Neural cell (in vitro differentiated cells): ENCODE data around the gene LENG9. TPM values are rescaled to one million over a fixed set of nuclear protein-coding genes. Genes with fewer than 3 reads are reported as not detected.
A peak's percentile ranks its signal among the peaks of the same experiment; 100 is the strongest.

Experiments used
- H2AFZ ChIP-seq: fragments of 200-600, 300-800 bp; sonication (generic), shearing (Covaris generic); 2 replicates; pipeline ENCODE4 v1.6.0; 2014; ENCODE audit warnings: low read depth, mild to moderate bottlenecking, antibody characterized with exemption, low read length, moderate library complexity
- H3F3A ChIP-seq: fragments of 200-600 bp; shearing (Covaris generic); 2 replicates; pipeline ENCODE4 v1.6.1; 2016; ENCODE audit warnings: mild to moderate bottlenecking, moderate library complexity, mixed read lengths, antibody characterized with exemption, low read length; ENCODE audit not compliant: insufficient read depth, poor library complexity, severe bottlenecking
- H3K27ac ChIP-seq: fragments of 200-600, 300-800 bp; sonication (generic), shearing (Covaris generic); 2 replicates; pipeline ENCODE4 v1.5.1; 2014; ENCODE audit warnings: mild to moderate bottlenecking, low read length, moderate library complexity
- H3K27me3 ChIP-seq: fragments of 300-800, 200-600 bp; sonication (generic), shearing (Covaris generic); 2 replicates; pipeline ENCODE4 v1.6.0; 2014; ENCODE audit warnings: mild to moderate bottlenecking, low read depth, low read length, moderate library complexity; ENCODE audit not compliant: insufficient read depth
- H3K36me3 ChIP-seq: fragments of 300-800, 200-600 bp; sonication (generic), shearing (Covaris generic); 2 replicates; pipeline ENCODE4 v1.5.1; 2014; ENCODE audit warnings: mild to moderate bottlenecking, antibody characterized with exemption, low read length, moderate library complexity; ENCODE audit not compliant: insufficient read depth
- H3K4me2 ChIP-seq: fragments of 300-800, 200-600 bp; sonication (generic), shearing (Covaris generic); 2 replicates; pipeline ENCODE4 v1.6.0; 2014; ENCODE audit warnings: mild to moderate bottlenecking, low read length
- H3K4me3 ChIP-seq: fragments of 300-800, 200-600 bp; sonication (generic), shearing (Covaris generic); 2 replicates; pipeline ENCODE4 v1.5.1; 2014; ENCODE audit warnings: mild to moderate bottlenecking, low read length, moderate library complexity
- H3K79me2 ChIP-seq: fragments of 200-600 bp; shearing (Covaris generic); replicated peaks from 2 replicates; pipeline ENCODE4 v1.6.0; 2014; ENCODE audit warnings: mild to moderate bottlenecking, low read length, moderate library complexity; ENCODE audit not compliant: insufficient read depth
- H3K9ac ChIP-seq: fragments of 300-800, 200-600 bp; sonication (generic), shearing (Covaris generic); 2 replicates; pipeline ENCODE4 v1.6.1; 2016; ENCODE audit warnings: mild to moderate bottlenecking, low read length, mixed read lengths
- H3K9me2 ChIP-seq: fragments of 200-600 bp; shearing (Covaris generic); 2 replicates; pipeline ENCODE4 v1.6.1; 2016; ENCODE audit warnings: mild to moderate bottlenecking, low read length, mixed read lengths; ENCODE audit not compliant: insufficient read depth
- H3K9me3 ChIP-seq: fragments of 200-600, 300-800 bp; sonication (generic), shearing (Covaris generic); 2 replicates; pipeline ENCODE4 v1.6.1; 2016; ENCODE audit warnings: mild to moderate bottlenecking, mixed run types, low read length, moderate library complexity, mixed read lengths
- H4K20me1 ChIP-seq: fragments of 200-600 bp; shearing (Covaris generic); 2 replicates; pipeline ENCODE4 v1.6.1; 2016; ENCODE audit warnings: mild to moderate bottlenecking, mixed run types; ENCODE audit not compliant: insufficient read depth
- CTCF ChIP-seq: fragments of 450-650 bp; IDR thresholded peaks from 2 replicates; pipeline ENCODE4 v1.5.1; 2014; ENCODE audit warnings: antibody characterized with exemption, mild to moderate bottlenecking, moderate library complexity; ENCODE audit not compliant: poor library complexity, severe bottlenecking
- EP300 ChIP-seq: fragments of 450-650 bp; conservative IDR thresholded peaks from 2 replicates; pipeline ENCODE4 v1.6.1; 2014; ENCODE audit warnings: antibody characterized with exemption, mild to moderate bottlenecking, moderate library complexity; ENCODE audit not compliant: poor library complexity, severe bottlenecking
- EZH2 ChIP-seq: fragments of 200-600, 300-800 bp; shearing (Covaris generic), sonication (generic); IDR thresholded peaks from 2 replicates; pipeline ENCODE4 v1.6.1; 2014; ENCODE audit warnings: antibody characterized with exemption, low read length, borderline replicate concordance, mild to moderate bottlenecking; ENCODE audit not compliant: insufficient read depth, poor library complexity, severe bottlenecking
- MXI1 ChIP-seq: fragments of 450-650 bp; conservative IDR thresholded peaks from 2 replicates; pipeline ENCODE4 v1.6.1; 2014; ENCODE audit warnings: antibody characterized with exemption, mild to moderate bottlenecking; ENCODE audit not compliant: poor library complexity, severe bottlenecking
- POLR2AphosphoS5 ChIP-seq: IDR thresholded peaks from 2 replicates; pipeline ENCODE4 v1.6.1; 2012
- RAD21 ChIP-seq: fragments of 450-650 bp; conservative IDR thresholded peaks from 2 replicates; pipeline ENCODE4 v1.6.1; 2014; ENCODE audit warnings: antibody characterized with exemption, mild to moderate bottlenecking, moderate library complexity
- REST ChIP-seq: IDR thresholded peaks from 2 replicates; pipeline ENCODE4 v1.6.1; 2012; ENCODE audit warnings: borderline replicate concordance
- SMC3 ChIP-seq: fragments of 450-650 bp; conservative IDR thresholded peaks from 2 replicates; pipeline ENCODE4 v1.6.1; 2014; ENCODE audit warnings: antibody characterized with exemption, mild to moderate bottlenecking, moderate library complexity; ENCODE audit not compliant: poor library complexity
- TAF1 ChIP-seq: IDR thresholded peaks from 2 replicates; pipeline ENCODE4 v1.6.1; 2012; ENCODE audit warnings: low read depth
- polyA plus RNA-seq: library from polyadenylated mRNA; depleted of rRNA; stranded (reverse); fragments of >200 nt; gene quantifications from 2 replicates; pipeline ENCODE4 v1.2.3, GENCODE V29; 2014

Gene LENG9
- polyA plus RNA-seq, 1 donor from 2014 or later = 0.58 TPM

GRCh38 chr19:54415901-54416673, 47.5 kb downstream of the LENG9 start:
- Histone ChIP-seq H4K20me1 (no peaks in the 10 kb centered on the region), H3K4me2 (peak overlapping the region; percentile 96), H3K27ac (no peak overlapping the region), H3K9ac (peak overlapping the region; percentile 82), H3K27me3 (no peaks in the 10 kb centered on the region), H3F3A (no peaks in the 10 kb centered on the region), H3K79me2 (peaks cover 41% of the 10 kb centered on the region), H3K9me2 (no peaks in the 10 kb centered on the region), H2AFZ (peak overlapping the region; percentile 68), H3K36me3 (no peaks in the 10 kb centered on the region), H3K4me3 (peak overlapping the region; percentile 88), H3K9me3 (no peaks in the 10 kb centered on the region)
- TF ChIP-seq POLR2AphosphoS5 = no peak
- no peak for TF ChIP-seq SMC3
- no peak for TF ChIP-seq EZH2
- no peak for TF ChIP-seq TAF1
- TF ChIP-seq EP300 = no peak
- no peak for TF ChIP-seq RAD21
- no peak for TF ChIP-seq MXI1
- TF ChIP-seq CTCF = no peak
- TF ChIP-seq REST = no peak

GRCh38 chr19:54415208-54415900, 48.2 kb downstream of the LENG9 start, which contains the start of gene TTYH1:
TTYH1 (plus strand) TSS chr19:54415464; CDS start chr19:54415553, 89 bp downstream.
- H4K20me1 ChIP-seq = no peaks in the 10 kb centered on the region
- peak within 1 kb of the TSS; percentile 68 for H2AFZ ChIP-seq
- peaks cover 38% of the 10 kb centered on the region for H3K79me2 ChIP-seq
- H3K36me3 ChIP-seq = no peaks in the 10 kb centered on the region
- no peaks in the 10 kb centered on the region for H3K27me3 ChIP-seq
- H3K4me2 ChIP-seq = peak within 1 kb of the TSS; percentile 96
- peak; percentile 46 for TF ChIP-seq POLR2AphosphoS5
- no peak for TF ChIP-seq EP300
- peak; percentile 71 for TF ChIP-seq CTCF
- no peak for TF ChIP-seq EZH2
- no peak within 1 kb of the TSS for H3K27ac ChIP-seq
- H3K9me3 ChIP-seq = no peaks in the 10 kb centered on the region
- peak within 1 kb of the TSS; percentile 82 for H3K9ac ChIP-seq
- H3F3A ChIP-seq = no peaks in the 10 kb centered on the region
- peak within 1 kb of the TSS; percentile 88 for H3K4me3 ChIP-seq
- no peaks in the 10 kb centered on the region for H3K9me2 ChIP-seq
